CD14-positive monocyte (primary cell): Measurements from ENCODE around the gene ADGRE1. TPM values are rescaled to one million over a fixed set of nuclear protein-coding genes. Genes with fewer than 3 reads are reported as not detected.

Source experiments
- DNase-seq, 3 donors: peaks; one replicate each; pipeline ENCODE4 v3.0.0-alpha.2; 2011 to 2022
- H2AFZ ChIP-seq: 2 replicates; pipeline ENCODE4 v1.6.0; 2012; ENCODE audit warnings: mild to moderate bottlenecking, low read depth, low read length, inconsistent platforms; ENCODE audit not compliant: insufficient read depth, poor library complexity, severe bottlenecking
- H3K27ac ChIP-seq, 2 donors: 1 replicate in 1 of 2; 2 replicates in 1 of 2; pipeline ENCODE4 v1.5.1; 2012 to 2013; ENCODE audit warnings: low read length in 2 of 2, control low read depth in 1 of 2, inconsistent platforms in 1 of 2, low read depth in 1 of 2, mild to moderate bottlenecking in 1 of 2
- H3K27me3 ChIP-seq, 2 donors: one replicate each; pipeline versions ENCODE4 v1.6.0 to v1.6.1; 2011 to 2013; ENCODE audit warnings: low read length in 2 of 2; ENCODE audit not compliant: control insufficient read depth in 2 of 2, insufficient read depth in 2 of 2
- H3K36me3 ChIP-seq, 2 donors: replicated peaks in 1 of 2; 1 replicate in 1 of 2; 2 replicates in 1 of 2; pipeline versions ENCODE4 v1.5.1 to v1.6.1; 2012 to 2013; ENCODE audit warnings: low read length in 2 of 2, control low read depth in 1 of 2, inconsistent platforms in 1 of 2, mild to moderate bottlenecking in 1 of 2; ENCODE audit not compliant: insufficient read depth in 2 of 2, control insufficient read depth in 1 of 2
- H3K4me1 ChIP-seq, 2 donors: 1 replicate in 1 of 2; 2 replicates in 1 of 2; pipeline versions ENCODE4 v1.5.1 to v1.6.1; 2012 to 2013; ENCODE audit warnings: low read length in 2 of 2, control low read depth in 1 of 2, inconsistent platforms in 1 of 2, mild to moderate bottlenecking in 1 of 2, moderate library complexity in 1 of 2; ENCODE audit not compliant: insufficient read depth in 2 of 2, control insufficient read depth in 1 of 2
- H3K4me2 ChIP-seq: replicated peaks from 2 replicates; pipeline ENCODE3; 2012; ENCODE audit warnings: low read length, moderate library complexity, mild to moderate bottlenecking; ENCODE audit not compliant: poor library complexity, severe bottlenecking; ENCODE audit errors: extremely low read depth
- H3K4me3 ChIP-seq, 3 experiments: fragments of 200-600 bp in 1 of 3; sonication (generic) in 1 of 3; replicated peaks in 1 of 3; 1 replicate in 2 of 3; 2 replicates in 1 of 3; pipeline ENCODE4 v1.5.1; 2011 to 2013; ENCODE audit warnings: low read length in 3 of 3, mild to moderate bottlenecking in 3 of 3, control low read depth in 2 of 3, low read depth in 2 of 3, inconsistent platforms in 1 of 3, moderate library complexity in 1 of 3
- H3K79me2 ChIP-seq: 2 replicates; pipeline ENCODE4 v1.6.0; 2012; ENCODE audit warnings: mild to moderate bottlenecking, control low read depth, inconsistent platforms, low read length, moderate library complexity; ENCODE audit not compliant: insufficient read depth
- H3K9ac ChIP-seq: 2 replicates; pipeline ENCODE4 v1.6.0; 2017; ENCODE audit warnings: low read length, mild to moderate bottlenecking; ENCODE audit not compliant: insufficient read depth, poor library complexity, severe bottlenecking
- H3K9me3 ChIP-seq, 2 donors: replicated peaks in 1 of 2; 1 replicate in 1 of 2; 2 replicates in 1 of 2; pipeline versions ENCODE4 v1.5.1 to v1.6.1; 2012 to 2013; ENCODE audit warnings: low read length in 2 of 2, control low read depth in 1 of 2; ENCODE audit not compliant: control insufficient read depth in 1 of 2, insufficient read depth in 1 of 2
- H4K20me1 ChIP-seq: 2 replicates; pipeline ENCODE4 v1.6.0; 2012; ENCODE audit warnings: mild to moderate bottlenecking, low read length, control low read depth, moderate library complexity; ENCODE audit not compliant: insufficient read depth
- H3K27ac Mint-ChIP-seq, 7 donors: one replicate each; pipeline ENCODE4 v1.8.0; 2020; ENCODE audit warnings: mild to moderate bottlenecking in 7 of 7, mixed read lengths in 7 of 7, moderate library complexity in 6 of 7, inconsistent platforms in 2 of 7
- H3K27me3 Mint-ChIP-seq, 3 donors: one replicate each; pipeline ENCODE4 v1.8.0; 2021 to 2022; ENCODE audit warnings: low read depth in 3 of 3, mild to moderate bottlenecking in 3 of 3, mixed read lengths in 3 of 3, moderate library complexity in 3 of 3, inconsistent platforms in 1 of 3
- H3K36me3 Mint-ChIP-seq, 2 donors: one replicate each; pipeline ENCODE4 v1.8.0; 2020; ENCODE audit warnings: mixed read lengths in 2 of 2, inconsistent platforms in 1 of 2, mild to moderate bottlenecking in 1 of 2
- H3K4me1 Mint-ChIP-seq: one replicate; pipeline ENCODE4 v1.8.0; 2020; ENCODE audit warnings: mild to moderate bottlenecking, mixed read lengths
- H3K4me3 Mint-ChIP-seq, 2 donors: one replicate each; pipeline ENCODE4 v1.8.0; 2020; ENCODE audit warnings: mild to moderate bottlenecking in 2 of 2, mixed read lengths in 2 of 2, moderate library complexity in 1 of 2
- H3K9me3 Mint-ChIP-seq, 7 donors: one replicate each; pipeline ENCODE4 v1.8.0; 2020 to 2022; ENCODE audit warnings: mixed read lengths in 7 of 7, mild to moderate bottlenecking in 6 of 7, moderate library complexity in 6 of 7, inconsistent platforms in 2 of 7
- CTCF ChIP-seq: fragments of 200-600 bp; IDR thresholded peaks from one replicate; pipeline ENCODE4 v1.8.0; 2022; ENCODE audit warnings: antibody characterized with exemption, mild to moderate bottlenecking
- WGBS: methylation state at CpG from one replicate; pipeline ENCODE4 v1.1.5; 2013; ENCODE audit warnings: missing lambda C conversion rate; ENCODE audit not compliant: insufficient coverage; 5-methylcytosine and 5-hydroxymethylcytosine counted together
- intact Hi-C, 2 donors: fragments of 100-400 bp; cut with micrococcal nuclease; formaldehyde crosslinking; loops; one replicate each; pipeline versions ENCODE4 v1.15.0 to v1.15.1; 2023
- polyA plus RNA-seq, 3 donors: library from polyadenylated mRNA; depleted of rRNA in 1 of 3; unstranded in 2 of 3; stranded (reverse) in 1 of 3; fragments of 300-500 nt in 2 of 3; fragments of >200 nt in 1 of 3; fragmentation: Illumina TruSeq in 2 of 3; gene quantifications; 1 replicate in 2 of 3; 2 replicates in 1 of 3; pipeline ENCODE4 v1.2.3, GENCODE V29; 2012 to 2021

ADGRE1 gene
- polyA plus RNA-seq, 3 donors: 13.9 to 37.7 (median 21.6) TPM

- Histone ChIP-seq H3K27ac (peak overlapping the region in 1 of 2 donors; percentile 91), H3K79me2 (no peaks in the 10 kb centered on the region), H3K4me3 (no peak overlapping the region), H3K9ac (no peak overlapping the region), H2AFZ (no peak overlapping the region), H3K9me3 (peaks cover 0 to 3% of the 10 kb centered on the region in 2 donors), H3K4me1 (peaks cover 40 to 44% of the 10 kb centered on the region in 2 donors), H4K20me1 (no peaks in the 10 kb centered on the region), H3K27me3 (no peaks in the 10 kb centered on the region), H3K36me3 (no peaks in the 10 kb centered on the region), H3K4me2 (no peak overlapping the region)
- Mint-ChIP-seq H3K4me3 (no peak overlapping the region), H3K9me3 (peaks cover 5 to 15% (median 12%) of the 10 kb centered on the region in 7 donors), H3K4me1 (peaks cover 33% of the 10 kb centered on the region), H3K27me3 (peaks cover 0 to 13% (median 0%) of the 10 kb centered on the region in 3 donors), H3K36me3 (peaks cover 1 to 11% of the 10 kb centered on the region in 2 donors), H3K27ac (peak overlapping the region; percentile 79 to 96 (median 89))
- intact Hi-C loops: no loop called here
- TF ChIP-seq CTCF: no peak
- no CpG with 5 or more reads among the region's 2 CpGs for WGBS
- no peak for DNase-seq
Measured at GRCh38 chr19:6969490-6969889, 82.1 kb downstream of the ADGRE1 start.

GRCh38 chr19:6970021-6970420 lies 82.6 kb downstream of the ADGRE1 start:
- Histone ChIP-seq H4K20me1 (no peaks in the 10 kb centered on the region), H3K4me2 (no peak overlapping the region), H3K79me2 (no peaks in the 10 kb centered on the region), H2AFZ (no peak overlapping the region), H3K9ac (peak overlapping the region; percentile 31), H3K27ac (peak overlapping the region; percentile 87 to 91), H3K27me3 (no peaks in the 10 kb centered on the region), H3K4me1 (peaks cover 40 to 44% of the 10 kb centered on the region in 2 donors), H3K36me3 (no peaks in the 10 kb centered on the region), H3K4me3 (no peak overlapping the region), H3K9me3 (peaks cover 0 to 3% of the 10 kb centered on the region in 2 donors)
- Mint-ChIP-seq H3K4me1 (peaks cover 33% of the 10 kb centered on the region), H3K9me3 (peaks cover 5 to 15% (median 12%) of the 10 kb centered on the region in 7 donors), H3K4me3 (no peak overlapping the region), H3K27ac (peak overlapping the region; percentile 80 to 96 (median 93)), H3K27me3 (peaks cover 0 to 12% (median 0%) of the 10 kb centered on the region in 3 donors), H3K36me3 (peaks cover 1 to 11% of the 10 kb centered on the region in 2 donors)
- WGBS: no CpG with 5 or more reads among the region's 2 CpGs
- TF ChIP-seq CTCF: no peak
- intact Hi-C loops: no loop called here
- peak; percentile 69 to 83 (median 76) for DNase-seq
